ENCODE data around the gene ATG7. TPM values are rescaled to one million over a fixed set of nuclear protein-coding genes. Genes with fewer than 3 reads are reported as not detected.

ATG7 gene
- total RNA-seq, 1 donor from 2014 or later: 42.5 TPM

DNA sequence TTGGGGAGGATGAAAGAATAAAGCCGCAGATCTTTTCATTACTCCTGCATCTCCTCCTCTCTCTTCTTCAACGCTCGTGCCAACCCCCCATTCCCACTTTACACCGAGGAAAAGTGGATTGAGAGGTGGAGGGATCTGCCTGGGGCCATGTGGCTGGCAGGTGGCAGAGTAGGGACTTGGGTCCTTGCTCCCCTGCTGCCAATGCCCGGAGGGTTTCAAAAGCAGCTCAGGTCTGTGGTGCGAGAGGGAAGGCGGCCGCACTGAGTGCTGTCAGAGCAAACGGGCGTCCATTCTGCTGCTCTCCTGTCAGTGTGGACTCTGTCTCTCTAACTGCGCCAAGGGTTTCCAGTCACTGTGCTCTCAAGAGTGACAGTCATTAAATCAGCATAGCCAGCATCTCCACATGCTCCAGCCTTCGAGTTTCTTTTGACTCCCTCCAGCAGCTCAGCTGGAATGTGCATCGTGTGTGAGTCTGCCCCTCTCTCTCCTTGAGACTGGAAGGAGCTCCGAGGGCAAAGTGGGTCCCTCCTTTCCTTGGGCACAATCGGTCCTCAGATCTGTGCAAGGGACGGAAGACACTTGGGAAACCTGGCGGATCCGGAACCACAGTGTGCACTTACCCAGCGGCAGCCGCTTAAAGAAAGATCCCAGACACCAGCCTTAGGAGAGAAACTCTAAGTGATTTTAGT is 302.9 kb downstream of the ATG7 start:
- Mint-ChIP-seq H3K27me3 (ENCODE audit: unreplicated experiment) (no peaks in the 10 kb centered on the region), H3K4me1 (ENCODE audit: unreplicated experiment) (peaks cover 70% of the 10 kb centered on the region), H3K27ac (ENCODE audit: unreplicated experiment) (peak overlapping the region; percentile 84), H3K9me3 (ENCODE audit: unreplicated experiment) (peaks cover 2% of the 10 kb centered on the region), H3K36me3 (ENCODE audit: unreplicated experiment) (peaks cover 33% of the 10 kb centered on the region), H3K4me3 (ENCODE audit: unreplicated experiment) (no peak overlapping the region)
- TF ChIP-seq, protein P1, sequence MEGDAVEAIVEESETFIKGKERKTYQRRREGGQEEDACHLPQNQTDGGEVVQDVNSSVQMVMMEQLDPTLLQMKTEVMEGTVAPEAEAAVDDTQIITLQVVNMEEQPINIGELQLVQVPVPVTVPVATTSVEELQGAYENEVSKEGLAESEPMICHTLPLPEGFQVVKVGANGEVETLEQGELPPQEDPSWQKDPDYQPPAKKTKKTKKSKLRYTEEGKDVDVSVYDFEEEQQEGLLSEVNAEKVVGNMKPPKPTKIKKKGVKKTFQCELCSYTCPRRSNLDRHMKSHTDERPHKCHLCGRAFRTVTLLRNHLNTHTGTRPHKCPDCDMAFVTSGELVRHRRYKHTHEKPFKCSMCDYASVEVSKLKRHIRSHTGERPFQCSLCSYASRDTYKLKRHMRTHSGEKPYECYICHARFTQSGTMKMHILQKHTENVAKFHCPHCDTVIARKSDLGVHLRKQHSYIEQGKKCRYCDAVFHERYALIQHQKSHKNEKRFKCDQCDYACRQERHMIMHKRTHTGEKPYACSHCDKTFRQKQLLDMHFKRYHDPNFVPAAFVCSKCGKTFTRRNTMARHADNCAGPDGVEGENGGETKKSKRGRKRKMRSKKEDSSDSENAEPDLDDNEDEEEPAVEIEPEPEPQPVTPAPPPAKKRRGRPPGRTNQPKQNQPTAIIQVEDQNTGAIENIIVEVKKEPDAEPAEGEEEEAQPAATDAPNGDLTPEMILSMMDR (IDR thresholded peaks at IDR 0.05): no peak
- no peak for DNase-seq (ENCODE audit: extremely low spot score, unreplicated experiment)

GRCh38 chr3:11575677-11576076 is 303.5 kb downstream of the ATG7 start:
- H3K9me3 Mint-ChIP-seq (ENCODE audit: unreplicated experiment): peaks cover 5% of the 10 kb centered on the region
- TF ChIP-seq, protein P1 (IDR thresholded peaks at IDR 0.05): no peak
- peaks cover 37% of the 10 kb centered on the region for H3K36me3 Mint-ChIP-seq (ENCODE audit: unreplicated experiment)
- no peak overlapping the region for H3K4me3 Mint-ChIP-seq (ENCODE audit: unreplicated experiment)
- no peaks in the 10 kb centered on the region for H3K27me3 Mint-ChIP-seq (ENCODE audit: unreplicated experiment)
- H3K4me1 Mint-ChIP-seq (ENCODE audit: unreplicated experiment): peaks cover 70% of the 10 kb centered on the region
- peak overlapping the region; percentile 84 for H3K27ac Mint-ChIP-seq (ENCODE audit: unreplicated experiment)
- DNase-seq (ENCODE audit: extremely low spot score, unreplicated experiment): no peak

GRCh38 chr3:11576453-11576852 is 304.3 kb downstream of the ATG7 start:
- Mint-ChIP-seq H3K4me3 (ENCODE audit: unreplicated experiment) (peak overlapping the region; percentile 30), H3K9me3 (ENCODE audit: unreplicated experiment) (peaks cover 5% of the 10 kb centered on the region), H3K36me3 (ENCODE audit: unreplicated experiment) (peaks cover 34% of the 10 kb centered on the region), H3K27me3 (ENCODE audit: unreplicated experiment) (no peaks in the 10 kb centered on the region), H3K27ac (ENCODE audit: unreplicated experiment) (peak overlapping the region; percentile 84), H3K4me1 (ENCODE audit: unreplicated experiment) (peaks cover 73% of the 10 kb centered on the region)
- no peak for DNase-seq (ENCODE audit: extremely low spot score, unreplicated experiment)
- TF ChIP-seq, protein P1 (IDR thresholded peaks at IDR 0.05): no peak

GRCh38 chr3:11578169-11578568 is 306.0 kb downstream of the ATG7 start:
- Mint-ChIP-seq H3K27ac (ENCODE audit: unreplicated experiment) (peak overlapping the region; percentile 24), H3K27me3 (ENCODE audit: unreplicated experiment) (no peaks in the 10 kb centered on the region), H3K36me3 (ENCODE audit: unreplicated experiment) (peaks cover 26% of the 10 kb centered on the region), H3K4me3 (ENCODE audit: unreplicated experiment) (no peak overlapping the region), H3K9me3 (ENCODE audit: unreplicated experiment) (peaks cover 5% of the 10 kb centered on the region), H3K4me1 (ENCODE audit: unreplicated experiment) (peaks cover 84% of the 10 kb centered on the region)
- no peak for DNase-seq (ENCODE audit: extremely low spot score, unreplicated experiment)
- TF ChIP-seq, protein P1 (IDR thresholded peaks at IDR 0.05): no peak

DNA sequence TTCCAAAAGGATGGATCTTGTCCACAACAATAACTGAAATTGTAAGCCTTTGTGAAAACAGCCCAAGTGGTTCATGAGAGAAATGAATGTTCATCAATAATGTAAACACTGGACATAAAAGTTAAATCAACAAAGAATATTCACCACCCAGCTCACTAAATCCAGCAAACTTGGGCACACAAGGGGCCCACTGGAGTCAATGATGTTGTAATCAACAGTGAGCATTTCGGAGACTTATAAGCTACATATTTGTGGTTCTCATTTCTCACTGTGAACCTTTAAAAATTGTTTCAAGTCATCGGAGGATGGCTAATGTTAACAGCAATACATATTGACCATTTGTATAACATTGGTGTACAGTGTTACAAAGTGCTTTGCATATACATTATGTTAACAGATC is 308.4 kb downstream of the ATG7 start:
- H3K27me3 Mint-ChIP-seq (ENCODE audit: unreplicated experiment): no peaks in the 10 kb centered on the region
- H3K4me3 Mint-ChIP-seq (ENCODE audit: unreplicated experiment): no peak overlapping the region
- peaks cover 21% of the 10 kb centered on the region for H3K36me3 Mint-ChIP-seq (ENCODE audit: unreplicated experiment)
- H3K9me3 Mint-ChIP-seq (ENCODE audit: unreplicated experiment): peaks cover 5% of the 10 kb centered on the region
- H3K4me1 Mint-ChIP-seq (ENCODE audit: unreplicated experiment): peaks cover 93% of the 10 kb centered on the region
- TF ChIP-seq, protein P1 (IDR thresholded peaks at IDR 0.05): no peak
- DNase-seq (ENCODE audit: extremely low spot score, unreplicated experiment): no peak
- peak overlapping the region; percentile 52 for H3K27ac Mint-ChIP-seq (ENCODE audit: unreplicated experiment)

Measured in osteocyte (in vitro differentiated cells).